DOHH2 (cell line): ENCODE data around the gene TRMT112.

Source experiments
- H3F3A ChIP-seq: fragments of 200-600 bp; sonication (generic), shearing (Covaris generic); 2 replicates; pipeline ENCODE4 v1.6.0; 2016; ENCODE audit warnings: antibody characterized with exemption, mild to moderate bottlenecking; ENCODE audit not compliant: control insufficient read depth, insufficient read depth
- H3K27ac ChIP-seq: fragments of 200-600 bp; sonication (generic); 2 replicates; pipeline ENCODE4 v1.5.1; 2014; ENCODE audit warnings: low read depth, mild to moderate bottlenecking, low read length, moderate library complexity
- H3K27me3 ChIP-seq: fragments of 200-600 bp; sonication (generic); 2 replicates; pipeline ENCODE4 v1.6.1; 2014; ENCODE audit warnings: mild to moderate bottlenecking, low read length, mixed read lengths; ENCODE audit not compliant: control insufficient read depth
- H3K36me3 ChIP-seq: fragments of 200-600 bp; sonication (generic); 2 replicates; pipeline ENCODE4 v1.6.1; 2014; ENCODE audit warnings: mild to moderate bottlenecking, low read length, moderate library complexity, mixed read lengths; ENCODE audit not compliant: control insufficient read depth
- H3K4me1 ChIP-seq: fragments of 200-600 bp; sonication (generic); 2 replicates; pipeline ENCODE4 v1.6.1; 2014; ENCODE audit warnings: mild to moderate bottlenecking, low read length, mixed read lengths; ENCODE audit not compliant: control insufficient read depth
- H3K4me2 ChIP-seq: fragments of 200-600 bp; sonication (generic); 2 replicates; pipeline ENCODE4 v1.6.0; 2014; ENCODE audit warnings: mild to moderate bottlenecking, low read length, moderate library complexity
- H3K4me3 ChIP-seq: fragments of 200-600 bp; sonication (generic); 2 replicates; pipeline ENCODE4 v1.5.1; 2014; ENCODE audit warnings: mild to moderate bottlenecking, low read length, mixed read lengths
- H3K79me2 ChIP-seq: fragments of 200-600 bp; sonication (generic); 2 replicates; pipeline ENCODE4 v1.6.1; 2014; ENCODE audit warnings: mild to moderate bottlenecking, low read length, mixed read lengths; ENCODE audit not compliant: control insufficient read depth
- H3K9me2 ChIP-seq: fragments of 200-600 bp; sonication (generic); replicated peaks from 2 replicates; pipeline ENCODE4 v1.6.1; 2014; ENCODE audit warnings: mild to moderate bottlenecking, low read length, mixed read lengths; ENCODE audit not compliant: control insufficient read depth
- H3K9me3 ChIP-seq: fragments of 200-600 bp; sonication (generic); 2 replicates; pipeline ENCODE4 v1.6.1; 2014; ENCODE audit warnings: antibody characterized with exemption, low read length, mixed read lengths; ENCODE audit not compliant: control insufficient read depth, insufficient read depth
- H4K20me1 ChIP-seq: fragments of 200-600 bp; sonication (generic); 2 replicates; pipeline ENCODE4 v1.6.0; 2014; ENCODE audit warnings: low read depth, mild to moderate bottlenecking, antibody characterized with exemption, low read length, moderate library complexity; ENCODE audit not compliant: control insufficient read depth, insufficient read depth
- EZH2phosphoT487 ChIP-seq: fragments of 200-600 bp; sonication (generic); IDR thresholded peaks from 2 replicates; pipeline ENCODE4 v1.6.1; 2017; ENCODE audit warnings: borderline replicate concordance, mild to moderate bottlenecking, antibody characterized with exemption, low read length, moderate library complexity, mixed read lengths
- TF ChIP-seq, protein P1 (sequence below): fragments of 200-600 bp; sonication (generic); IDR thresholded peaks from one replicate; pipeline ENCODE4 v1.5.1; 2014; ENCODE audit warnings: antibody characterized with exemption, mild to moderate bottlenecking, low read depth, low read length; ENCODE audit not compliant: poor library complexity, severe bottlenecking

TRMT112 gene

DNA sequence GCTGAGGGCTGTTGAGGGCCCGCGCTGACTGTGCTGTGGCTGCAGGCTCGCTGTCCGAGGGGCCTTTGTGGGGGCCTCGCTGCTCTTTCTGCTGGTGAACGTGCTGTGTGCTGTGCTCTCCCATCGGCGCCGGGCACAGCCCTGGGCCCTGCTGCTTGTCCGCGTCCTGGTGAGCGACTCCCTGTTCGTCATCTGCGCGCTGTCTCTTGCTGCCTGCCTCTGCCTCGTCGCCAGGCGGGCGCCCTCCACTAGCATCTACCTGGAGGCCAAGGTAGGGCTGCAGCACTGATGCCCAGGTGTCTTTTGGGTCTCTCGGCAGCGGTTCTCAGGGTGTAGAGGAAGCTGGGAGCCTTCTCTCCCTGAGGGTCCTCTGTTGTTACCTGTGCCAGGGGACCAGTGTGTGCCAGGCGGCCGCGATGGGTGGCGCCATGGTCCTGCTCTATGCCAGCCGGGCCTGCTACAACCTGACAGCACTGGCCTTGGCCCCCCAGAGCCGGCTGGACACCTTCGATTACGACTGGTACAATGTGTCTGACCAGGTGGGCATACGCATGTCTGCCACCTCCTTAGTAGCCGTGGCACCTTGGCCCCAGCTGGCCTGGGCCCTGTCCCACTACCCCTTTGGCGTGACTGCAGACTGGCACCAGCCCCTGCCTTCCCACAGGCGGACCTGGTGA, 29.5 kb downstream of the TRMT112 start:
- Histone ChIP-seq H3K27me3 (peaks cover 19% of the 10 kb centered on the region), H3K4me2 (no peak overlapping the region), H3K36me3 (no peaks in the 10 kb centered on the region), H3F3A (peaks cover 2% of the 10 kb centered on the region; the same call in 1 of the 2 replicates), H3K9me3 (no peaks in the 10 kb centered on the region), H3K4me1 (peaks cover 19% of the 10 kb centered on the region), H3K9me2 (no peaks in the 10 kb centered on the region), H3K4me3 (no peak overlapping the region), H3K27ac (no peak overlapping the region), H4K20me1 (no peaks in the 10 kb centered on the region), H3K79me2 (peaks cover 12% of the 10 kb centered on the region)
- TF ChIP-seq, protein P1, sequence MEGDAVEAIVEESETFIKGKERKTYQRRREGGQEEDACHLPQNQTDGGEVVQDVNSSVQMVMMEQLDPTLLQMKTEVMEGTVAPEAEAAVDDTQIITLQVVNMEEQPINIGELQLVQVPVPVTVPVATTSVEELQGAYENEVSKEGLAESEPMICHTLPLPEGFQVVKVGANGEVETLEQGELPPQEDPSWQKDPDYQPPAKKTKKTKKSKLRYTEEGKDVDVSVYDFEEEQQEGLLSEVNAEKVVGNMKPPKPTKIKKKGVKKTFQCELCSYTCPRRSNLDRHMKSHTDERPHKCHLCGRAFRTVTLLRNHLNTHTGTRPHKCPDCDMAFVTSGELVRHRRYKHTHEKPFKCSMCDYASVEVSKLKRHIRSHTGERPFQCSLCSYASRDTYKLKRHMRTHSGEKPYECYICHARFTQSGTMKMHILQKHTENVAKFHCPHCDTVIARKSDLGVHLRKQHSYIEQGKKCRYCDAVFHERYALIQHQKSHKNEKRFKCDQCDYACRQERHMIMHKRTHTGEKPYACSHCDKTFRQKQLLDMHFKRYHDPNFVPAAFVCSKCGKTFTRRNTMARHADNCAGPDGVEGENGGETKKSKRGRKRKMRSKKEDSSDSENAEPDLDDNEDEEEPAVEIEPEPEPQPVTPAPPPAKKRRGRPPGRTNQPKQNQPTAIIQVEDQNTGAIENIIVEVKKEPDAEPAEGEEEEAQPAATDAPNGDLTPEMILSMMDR: no peak
- no peak for TF ChIP-seq EZH2phosphoT487

- Histone ChIP-seq H3K4me1 (peaks cover 19% of the 10 kb centered on the region), H3K36me3 (no peaks in the 10 kb centered on the region), H3K79me2 (peaks cover 12% of the 10 kb centered on the region), H3K9me2 (no peaks in the 10 kb centered on the region), H3K27ac (no peak overlapping the region), H3K27me3 (peaks cover 8% of the 10 kb centered on the region), H3K9me3 (no peaks in the 10 kb centered on the region), H3F3A (peaks cover 2% of the 10 kb centered on the region; the same call in 1 of the 2 replicates), H3K4me3 (no peak overlapping the region; the same call in 1 of the 2 replicates), H3K4me2 (peak overlapping the region; percentile 82), H4K20me1 (no peaks in the 10 kb centered on the region)
- TF ChIP-seq, protein P1: peak; percentile 5
- no peak for TF ChIP-seq EZH2phosphoT487
Measured at GRCh38 chr11:64286801-64287159, 30.6 kb downstream of the TRMT112 start.

- no peaks in the 10 kb centered on the region for H3K9me3 ChIP-seq
- no peak overlapping the region for H3K27ac ChIP-seq
- H3K79me2 ChIP-seq: peaks cover 12% of the 10 kb centered on the region
- H3K36me3 ChIP-seq: no peaks in the 10 kb centered on the region
- H3F3A ChIP-seq: peaks cover 2% of the 10 kb centered on the region; the same call in 1 of the 2 replicates
- no peaks in the 10 kb centered on the region for H4K20me1 ChIP-seq
- no peaks in the 10 kb centered on the region for H3K9me2 ChIP-seq
- TF ChIP-seq EZH2phosphoT487: no peak
- TF ChIP-seq, protein P1: peak; percentile 41
- peak overlapping the region; percentile 76 for H3K4me3 ChIP-seq
- peaks cover 5% of the 10 kb centered on the region for H3K27me3 ChIP-seq
- peak overlapping the region; percentile 82 for H3K4me2 ChIP-seq
- H3K4me1 ChIP-seq: peaks cover 19% of the 10 kb centered on the region
Measured at GRCh38 chr11:64285885-64286800, 31.2 kb downstream of the TRMT112 start.
